GM12891 (cell line): Measurements from ENCODE around the gene GASK1A.
"Not testable (repeated sequence)": the region's sequence is repeated elsewhere in the genome, so short reads cannot be mapped to it uniquely, and the experiment has no call there.

Experiments
- DNase-seq: peaks from one replicate; pipeline ENCODE4 v3.0.0; 2011; ENCODE audit warnings: low spot score; ENCODE audit not compliant: insufficient read length
- FAIRE-seq: peaks from 2 replicates; lab custom pipeline; 2011; peaks lifted over from hg19 to GRCh38; lab: Jason Lieb, UNC
- PAX5 ChIP-seq: IDR thresholded peaks from 2 replicates; pipeline ENCODE4 v1.6.1; 2011; ENCODE audit warnings: low read length, moderate library complexity, mild to moderate bottlenecking; ENCODE audit not compliant: insufficient read depth, severe bottlenecking
- POLR2A ChIP-seq: IDR thresholded peaks from 2 replicates; pipeline ENCODE4 v1.6.1; 2011; ENCODE audit warnings: low read depth, low read length, control low read depth
- POLR2AphosphoS5 ChIP-seq: IDR thresholded peaks from 2 replicates; pipeline ENCODE4 v1.6.1; 2011; ENCODE audit warnings: low read depth, low read length, control low read depth
- POU2F2 ChIP-seq: IDR thresholded peaks from 2 replicates; pipeline ENCODE4 v1.6.1; 2011; ENCODE audit warnings: low read depth, mild to moderate bottlenecking, control low read depth, low read length, moderate library complexity
- SPI1 ChIP-seq: IDR thresholded peaks from 2 replicates; pipeline ENCODE4 v1.6.1; 2011; ENCODE audit warnings: low read depth, low read length, control low read depth
- TAF1 ChIP-seq: IDR thresholded peaks from 2 replicates; pipeline ENCODE4 v1.6.1; 2011; ENCODE audit warnings: low read depth, low read length, control low read depth

GASK1A gene

DNA sequence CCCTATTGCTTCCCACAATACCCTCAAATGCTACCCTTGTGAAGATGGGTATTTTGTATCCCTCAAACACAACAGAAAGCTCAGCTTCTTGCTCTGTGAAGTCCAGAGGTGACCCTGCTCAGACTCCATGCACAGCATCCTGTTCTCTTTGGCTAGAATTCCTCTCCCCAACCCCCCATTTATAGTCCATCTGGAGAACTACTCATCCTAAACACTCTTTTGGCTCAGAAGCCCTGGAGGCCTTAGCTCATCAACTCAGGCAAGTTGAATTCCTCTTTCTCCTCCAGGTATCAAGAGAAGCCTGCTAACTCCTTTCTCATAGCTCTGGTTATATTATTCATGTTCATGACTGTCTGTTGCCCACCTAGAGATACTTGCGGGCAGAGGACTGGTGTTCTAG lies 18.3 kb upstream of the GASK1A start:
- no peak for TF ChIP-seq POLR2A
- TF ChIP-seq POU2F2, result no peak
- TF ChIP-seq TAF1, result no peak
- no peak for TF ChIP-seq PAX5
- no peak for TF ChIP-seq SPI1
- no peak for TF ChIP-seq POLR2AphosphoS5
- FAIRE-seq, result no peak
- DNase-seq, result no peak

DNA sequence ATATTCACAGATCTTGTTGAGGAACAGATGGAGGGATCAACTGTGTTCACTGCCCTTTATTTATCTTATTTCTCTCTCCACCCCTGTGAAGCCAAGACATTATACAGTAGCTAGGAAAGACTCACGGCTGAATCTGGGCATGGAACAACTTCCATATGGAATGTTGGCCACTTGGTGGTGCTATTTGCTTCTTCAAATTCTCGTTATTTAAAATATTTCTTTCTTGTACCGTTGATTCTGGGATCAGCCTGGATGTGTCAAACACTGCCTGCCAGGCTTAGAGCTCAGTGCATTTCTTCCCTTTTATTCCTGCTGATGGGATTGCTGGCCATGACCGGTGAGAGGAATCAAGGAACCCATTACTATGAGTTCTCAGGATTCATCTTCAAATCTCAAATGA lies 17.5 kb upstream of the GASK1A start:
- DNase-seq, result no peak
- no peak for TF ChIP-seq POU2F2
- TF ChIP-seq PAX5, result no peak
- TF ChIP-seq TAF1, result no peak
- no peak for TF ChIP-seq POLR2A
- no peak for TF ChIP-seq SPI1
- TF ChIP-seq POLR2AphosphoS5, result no peak
- no peak for FAIRE-seq

DNA sequence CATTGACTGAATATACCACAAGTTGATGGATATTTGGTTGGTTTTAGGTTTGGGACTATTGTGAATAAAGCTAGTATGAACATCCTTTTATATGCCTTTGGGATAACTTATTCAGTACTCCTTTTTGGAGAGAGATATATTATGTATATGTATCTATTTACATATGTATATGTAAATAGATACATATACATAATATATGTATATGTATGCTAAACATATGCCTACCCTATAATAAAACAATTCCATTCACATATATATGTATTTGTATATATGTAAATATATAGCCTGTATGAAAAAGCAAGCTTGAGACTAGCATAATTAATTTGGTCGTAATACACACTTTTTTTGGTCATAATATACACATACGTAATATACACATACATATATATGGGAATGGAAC lies 15.8 kb upstream of the GASK1A start:
- FAIRE-seq (no peak), DNase-seq (no peak)
- TF ChIP-seq POU2F2 (no peak), SPI1 (no peak), PAX5 (no peak), POLR2AphosphoS5 (no peak), POLR2A (no peak), TAF1 (no peak)

DNA sequence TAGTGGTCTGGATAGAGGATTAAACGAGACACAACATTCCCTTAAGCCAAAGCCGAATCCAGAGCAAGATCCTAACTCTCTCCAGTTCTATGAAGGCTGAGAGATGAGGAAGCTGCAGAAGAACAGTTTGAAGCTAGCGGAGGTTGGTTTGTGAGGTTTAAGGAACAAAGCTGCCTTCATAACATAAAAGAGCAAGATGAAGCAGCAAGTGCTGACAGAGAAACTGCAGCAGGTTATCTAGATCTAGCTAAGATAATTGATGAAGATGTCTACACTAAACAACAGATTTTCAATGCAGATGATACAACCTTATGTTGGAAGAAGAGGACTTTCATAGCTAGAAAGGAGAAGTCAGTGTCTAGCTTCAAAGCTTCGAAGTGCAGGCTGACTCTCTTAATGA lies 14.8 kb upstream of the GASK1A start:
- DNase-seq (no peak), FAIRE-seq (no peak)
- no peak for TF ChIP-seq SPI1
- TF ChIP-seq POLR2AphosphoS5, result no peak
- TF ChIP-seq POU2F2, result no peak
- no peak for TF ChIP-seq PAX5
- no peak for TF ChIP-seq TAF1
- no peak for TF ChIP-seq POLR2A

DNA sequence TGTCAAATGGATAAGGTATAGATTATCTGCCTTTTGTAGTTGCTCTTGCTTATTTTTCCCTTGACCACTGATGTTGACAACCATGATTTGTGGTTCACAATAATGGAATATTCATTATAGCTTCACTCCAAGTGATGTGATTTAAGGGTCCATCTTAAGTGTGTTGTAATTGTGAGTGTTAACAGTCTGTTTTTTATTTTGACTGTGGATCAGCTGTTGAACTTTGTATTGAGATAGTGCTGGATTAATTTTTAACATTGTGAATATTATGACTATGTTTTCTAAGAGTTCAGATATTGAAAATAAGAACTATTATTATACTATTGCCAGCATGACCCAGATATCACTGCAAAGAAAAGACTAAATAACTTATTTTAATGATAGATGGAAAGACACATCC lies 8.6 kb upstream of the GASK1A start:
- no peak for TF ChIP-seq SPI1
- no peak for TF ChIP-seq TAF1
- no peak for TF ChIP-seq POLR2A
- TF ChIP-seq PAX5, result no peak
- no peak for TF ChIP-seq POLR2AphosphoS5
- no peak for TF ChIP-seq POU2F2
- FAIRE-seq, result no peak
- DNase-seq, result no peak

DNA sequence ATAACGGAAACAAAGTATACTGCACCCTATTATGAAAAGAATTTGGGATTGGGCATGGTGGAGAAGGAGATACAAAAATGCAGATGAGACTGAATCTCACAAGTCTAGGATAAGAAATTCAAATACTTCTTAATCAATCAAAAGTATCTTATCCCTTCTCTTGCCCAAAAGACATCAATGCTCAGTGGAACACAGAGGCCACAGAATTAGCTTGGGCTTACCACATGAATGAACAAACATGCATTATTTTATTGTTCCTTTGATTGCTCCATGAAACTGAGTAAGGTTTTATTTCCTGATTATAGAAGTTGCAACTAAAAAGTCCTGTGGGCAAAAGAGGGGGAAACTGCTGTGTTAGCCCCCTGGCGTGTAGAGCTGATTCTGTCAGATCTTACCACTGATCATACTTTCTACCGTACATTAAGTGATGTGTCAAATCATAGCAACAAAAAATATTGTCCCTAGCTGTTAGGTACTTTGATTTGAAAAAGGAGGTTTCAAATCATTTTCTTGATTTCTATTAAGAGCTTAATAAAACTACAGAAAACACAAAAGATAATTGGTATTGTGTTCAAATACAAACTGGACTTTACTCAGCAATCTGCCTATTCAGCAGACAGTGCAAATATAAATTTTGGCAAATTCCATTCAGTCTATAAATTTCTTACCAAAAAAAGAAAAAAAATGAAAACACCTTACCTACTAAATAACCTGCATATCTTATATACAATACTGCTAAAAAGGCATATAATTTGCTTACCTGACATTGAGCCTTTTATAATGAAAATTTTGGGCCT lies 7.9 kb upstream of the GASK1A start:
- no peak for DNase-seq
- TF ChIP-seq SPI1, result no peak
- no peak for TF ChIP-seq POU2F2
- no peak for TF ChIP-seq POLR2A
- no peak for TF ChIP-seq TAF1
- TF ChIP-seq POLR2AphosphoS5, result no peak
- FAIRE-seq, result no peak

DNA sequence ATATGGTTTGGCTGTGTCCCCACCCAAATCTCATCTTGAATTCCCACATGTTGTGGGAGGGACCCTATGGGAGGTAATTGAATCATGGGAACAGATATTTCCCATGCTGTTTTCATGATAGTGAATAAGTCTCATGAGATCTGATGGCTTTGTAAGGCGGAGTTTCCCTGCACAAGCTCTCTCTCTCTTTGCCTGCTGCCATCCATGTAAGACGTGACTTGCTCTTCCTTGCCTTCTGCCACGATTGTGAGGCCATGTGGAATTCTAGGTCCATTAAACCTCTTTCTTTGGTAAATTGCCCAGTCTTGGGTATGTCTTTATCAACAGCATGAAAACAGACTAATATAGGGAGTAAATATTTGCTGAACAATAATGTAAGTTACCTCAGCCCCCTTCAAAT lies 4.2 kb upstream of the GASK1A start:
- not testable (repeated sequence) for FAIRE-seq, DNase-seq

DNA sequence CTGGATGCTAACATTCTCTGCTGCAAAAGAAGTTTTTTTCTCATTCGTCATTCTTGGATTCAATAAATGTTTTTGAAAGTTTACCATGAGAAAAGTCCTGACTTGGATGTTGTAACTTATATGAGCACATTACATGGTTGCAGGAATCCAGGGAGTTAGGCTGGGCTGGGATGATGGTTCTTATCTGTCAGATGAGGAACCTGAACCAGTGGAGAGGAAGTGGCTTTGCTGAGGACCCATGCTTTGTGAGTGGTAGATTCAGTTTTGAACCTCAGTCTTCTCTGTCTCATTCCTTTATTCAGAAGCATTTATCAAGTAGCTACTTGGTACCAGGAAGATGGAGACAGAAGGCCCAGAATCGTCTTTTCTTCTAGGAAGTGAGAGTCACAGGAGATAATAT lies 3.7 kb upstream of the GASK1A start:
- no peak for FAIRE-seq
- TF ChIP-seq POU2F2 (no peak), SPI1 (no peak), POLR2A (no peak), TAF1 (no peak), PAX5 (no peak), POLR2AphosphoS5 (no peak)
- no peak for DNase-seq

DNA sequence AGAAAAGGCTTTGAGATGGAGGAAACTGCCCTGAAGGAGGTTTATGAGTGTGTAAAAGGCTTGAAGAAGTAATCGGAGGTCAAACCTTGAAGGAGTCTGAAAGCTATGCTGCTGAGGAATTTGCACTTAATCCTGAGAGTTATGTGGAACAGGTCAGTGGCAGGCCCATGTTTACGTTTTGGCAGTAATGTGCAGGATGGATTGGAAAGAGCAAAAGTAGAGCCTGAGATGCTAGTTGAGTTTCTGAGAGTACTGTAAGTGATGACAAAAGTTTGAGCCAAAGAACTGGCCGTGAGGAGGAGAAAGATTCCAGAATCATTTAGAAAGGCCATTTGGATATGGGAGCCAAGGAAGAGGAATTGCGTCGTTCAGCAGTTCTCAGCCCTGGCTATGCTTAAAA lies 3.2 kb upstream of the GASK1A start:
- FAIRE-seq (no peak), DNase-seq (no peak)
- no peak for TF ChIP-seq POU2F2
- no peak for TF ChIP-seq PAX5
- no peak for TF ChIP-seq POLR2A
- no peak for TF ChIP-seq TAF1
- no peak for TF ChIP-seq SPI1
- no peak for TF ChIP-seq POLR2AphosphoS5

DNA sequence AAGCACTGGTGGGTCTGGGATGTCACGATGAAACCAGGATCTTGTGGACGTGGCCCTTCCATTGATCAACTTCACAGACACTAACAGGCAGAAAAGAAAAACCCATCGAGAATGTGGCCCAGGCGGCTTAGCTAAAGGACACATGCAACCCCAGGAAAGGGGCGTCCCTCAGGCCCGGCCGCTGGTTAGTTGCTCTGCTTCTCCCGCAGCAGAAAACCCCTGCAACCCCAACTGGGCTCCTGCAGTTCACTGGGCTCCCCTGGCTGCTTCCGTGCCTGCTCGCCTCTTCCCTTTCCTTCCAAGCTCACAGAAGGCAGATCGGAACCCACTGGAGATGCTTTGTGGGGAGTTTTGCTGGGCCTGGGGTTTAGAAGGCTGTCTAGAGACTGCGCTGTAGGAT lies 1.1 kb downstream of the GASK1A start:
- FAIRE-seq, result no peak
- TF ChIP-seq POLR2AphosphoS5, result no peak
- TF ChIP-seq SPI1, result no peak
- no peak for TF ChIP-seq PAX5
- TF ChIP-seq TAF1, result no peak
- TF ChIP-seq POLR2A, result no peak
- TF ChIP-seq POU2F2, result no peak
- DNase-seq, result no peak

DNA sequence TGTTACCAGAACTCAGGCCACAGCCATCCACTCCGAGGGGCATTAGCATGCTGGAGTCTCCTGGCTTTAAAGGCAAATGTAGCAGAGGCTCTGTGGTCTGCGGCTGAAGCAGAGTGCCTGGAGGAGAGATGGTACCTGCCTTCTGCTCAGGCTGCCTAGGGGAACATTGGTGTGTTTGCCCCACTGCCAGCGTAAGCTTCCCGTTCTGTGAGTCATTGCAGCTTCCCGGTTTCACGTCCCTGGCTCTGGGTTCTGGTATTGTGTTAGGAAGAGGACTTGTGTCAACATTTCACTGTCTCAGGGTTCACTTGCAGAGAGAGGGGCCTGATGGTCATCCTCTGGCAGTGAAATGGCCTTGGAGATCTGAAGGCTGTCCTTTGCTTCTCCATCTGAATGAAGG lies 1.8 kb downstream of the GASK1A start:
- no peak for FAIRE-seq
- TF ChIP-seq TAF1 (no peak), SPI1 (no peak), PAX5 (no peak), POLR2A (no peak), POU2F2 (no peak), POLR2AphosphoS5 (no peak)
- DNase-seq, result no peak
